CD14-positive monocyte (primary cell): ENCODE results near the gene TNRC6A. TPM values are rescaled to one million over a fixed set of nuclear protein-coding genes. Genes with fewer than 3 reads are reported as not detected.

Source experiments
- DNase-seq, 3 donors: peaks; one replicate each; pipeline ENCODE4 v3.0.0-alpha.2; 2011 to 2022
- H2AFZ ChIP-seq: 2 replicates; pipeline ENCODE4 v1.6.0; 2012; ENCODE audit warnings: mild to moderate bottlenecking, low read depth, low read length, inconsistent platforms; ENCODE audit not compliant: insufficient read depth, poor library complexity, severe bottlenecking
- H3K27ac ChIP-seq, 2 donors: 1 replicate in 1 of 2; 2 replicates in 1 of 2; pipeline ENCODE4 v1.5.1; 2012 to 2013; ENCODE audit warnings: low read length in 2 of 2, control low read depth in 1 of 2, inconsistent platforms in 1 of 2, low read depth in 1 of 2, mild to moderate bottlenecking in 1 of 2
- H3K27me3 ChIP-seq, 2 donors: one replicate each; pipeline versions ENCODE4 v1.6.0 to v1.6.1; 2011 to 2013; ENCODE audit warnings: low read length in 2 of 2; ENCODE audit not compliant: control insufficient read depth in 2 of 2, insufficient read depth in 2 of 2
- H3K36me3 ChIP-seq, 2 donors: replicated peaks in 1 of 2; 1 replicate in 1 of 2; 2 replicates in 1 of 2; pipeline versions ENCODE4 v1.5.1 to v1.6.1; 2012 to 2013; ENCODE audit warnings: low read length in 2 of 2, control low read depth in 1 of 2, inconsistent platforms in 1 of 2, mild to moderate bottlenecking in 1 of 2; ENCODE audit not compliant: insufficient read depth in 2 of 2, control insufficient read depth in 1 of 2
- H3K4me1 ChIP-seq, 2 donors: 1 replicate in 1 of 2; 2 replicates in 1 of 2; pipeline versions ENCODE4 v1.5.1 to v1.6.1; 2012 to 2013; ENCODE audit warnings: low read length in 2 of 2, control low read depth in 1 of 2, inconsistent platforms in 1 of 2, mild to moderate bottlenecking in 1 of 2, moderate library complexity in 1 of 2; ENCODE audit not compliant: insufficient read depth in 2 of 2, control insufficient read depth in 1 of 2
- H3K4me2 ChIP-seq: replicated peaks from 2 replicates; pipeline ENCODE3; 2012; ENCODE audit warnings: low read length, moderate library complexity, mild to moderate bottlenecking; ENCODE audit not compliant: poor library complexity, severe bottlenecking; ENCODE audit errors: extremely low read depth
- H3K4me3 ChIP-seq, 3 experiments: fragments of 200-600 bp in 1 of 3; sonication (generic) in 1 of 3; replicated peaks in 1 of 3; 1 replicate in 2 of 3; 2 replicates in 1 of 3; pipeline ENCODE4 v1.5.1; 2011 to 2013; ENCODE audit warnings: low read length in 3 of 3, mild to moderate bottlenecking in 3 of 3, control low read depth in 2 of 3, low read depth in 2 of 3, inconsistent platforms in 1 of 3, moderate library complexity in 1 of 3
- H3K79me2 ChIP-seq: 2 replicates; pipeline ENCODE4 v1.6.0; 2012; ENCODE audit warnings: mild to moderate bottlenecking, control low read depth, inconsistent platforms, low read length, moderate library complexity; ENCODE audit not compliant: insufficient read depth
- H3K9ac ChIP-seq: 2 replicates; pipeline ENCODE4 v1.6.0; 2017; ENCODE audit warnings: low read length, mild to moderate bottlenecking; ENCODE audit not compliant: insufficient read depth, poor library complexity, severe bottlenecking
- H3K9me3 ChIP-seq, 2 donors: replicated peaks in 1 of 2; 1 replicate in 1 of 2; 2 replicates in 1 of 2; pipeline versions ENCODE4 v1.5.1 to v1.6.1; 2012 to 2013; ENCODE audit warnings: low read length in 2 of 2, control low read depth in 1 of 2; ENCODE audit not compliant: control insufficient read depth in 1 of 2, insufficient read depth in 1 of 2
- H4K20me1 ChIP-seq: 2 replicates; pipeline ENCODE4 v1.6.0; 2012; ENCODE audit warnings: mild to moderate bottlenecking, low read length, control low read depth, moderate library complexity; ENCODE audit not compliant: insufficient read depth
- H3K27ac Mint-ChIP-seq, 7 donors: one replicate each; pipeline ENCODE4 v1.8.0; 2020; ENCODE audit warnings: mild to moderate bottlenecking in 7 of 7, mixed read lengths in 7 of 7, moderate library complexity in 6 of 7, inconsistent platforms in 2 of 7
- H3K27me3 Mint-ChIP-seq, 3 donors: one replicate each; pipeline ENCODE4 v1.8.0; 2021 to 2022; ENCODE audit warnings: low read depth in 3 of 3, mild to moderate bottlenecking in 3 of 3, mixed read lengths in 3 of 3, moderate library complexity in 3 of 3, inconsistent platforms in 1 of 3
- H3K36me3 Mint-ChIP-seq, 2 donors: one replicate each; pipeline ENCODE4 v1.8.0; 2020; ENCODE audit warnings: mixed read lengths in 2 of 2, inconsistent platforms in 1 of 2, mild to moderate bottlenecking in 1 of 2
- H3K4me1 Mint-ChIP-seq: one replicate; pipeline ENCODE4 v1.8.0; 2020; ENCODE audit warnings: mild to moderate bottlenecking, mixed read lengths
- H3K4me3 Mint-ChIP-seq, 2 donors: one replicate each; pipeline ENCODE4 v1.8.0; 2020; ENCODE audit warnings: mild to moderate bottlenecking in 2 of 2, mixed read lengths in 2 of 2, moderate library complexity in 1 of 2
- H3K9me3 Mint-ChIP-seq, 7 donors: one replicate each; pipeline ENCODE4 v1.8.0; 2020 to 2022; ENCODE audit warnings: mixed read lengths in 7 of 7, mild to moderate bottlenecking in 6 of 7, moderate library complexity in 6 of 7, inconsistent platforms in 2 of 7
- WGBS: methylation state at CpG from one replicate; pipeline ENCODE4 v1.1.5; 2013; ENCODE audit warnings: missing lambda C conversion rate; ENCODE audit not compliant: insufficient coverage; 5-methylcytosine and 5-hydroxymethylcytosine counted together
- intact Hi-C, 2 donors: fragments of 100-400 bp; cut with micrococcal nuclease; formaldehyde crosslinking; loops; one replicate each; pipeline versions ENCODE4 v1.15.0 to v1.15.1; 2023
- polyA plus RNA-seq, 3 donors: library from polyadenylated mRNA; depleted of rRNA in 1 of 3; unstranded in 2 of 3; stranded (reverse) in 1 of 3; fragments of 300-500 nt in 2 of 3; fragments of >200 nt in 1 of 3; fragmentation: Illumina TruSeq in 2 of 3; gene quantifications; 1 replicate in 2 of 3; 2 replicates in 1 of 3; pipeline ENCODE4 v1.2.3, GENCODE V29; 2012 to 2021
- TF ChIP-seq, protein P1 (sequence below): fragments of 200-600 bp; IDR thresholded peaks from one replicate; pipeline ENCODE4 v1.8.0; 2022; ENCODE audit warnings: antibody characterized with exemption, mild to moderate bottlenecking

The TNRC6A gene
- polyA plus RNA-seq, 3 donors = 3.3 to 36.1 (median 4.0) TPM

DNA sequence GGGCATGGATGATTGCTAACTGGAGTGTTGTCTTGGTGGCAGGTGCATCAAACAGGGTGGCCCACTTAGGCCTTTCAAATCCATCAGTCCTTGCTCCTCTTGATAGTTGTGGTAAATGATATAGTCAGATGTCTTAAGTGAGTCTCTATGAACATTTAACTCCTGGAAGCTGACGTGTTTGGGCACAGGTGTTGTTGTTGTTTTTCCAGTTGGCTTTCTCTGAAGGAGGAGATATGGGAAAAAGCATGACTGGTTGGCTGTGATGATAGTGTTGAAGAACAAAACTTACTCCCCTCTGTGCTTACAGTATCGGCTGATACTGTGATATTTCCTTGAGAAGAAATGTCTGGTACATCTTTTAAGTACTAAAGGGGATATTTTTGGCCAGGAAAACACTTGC is 18.0 kb downstream of the TNRC6A start:
- no peaks in the 10 kb centered on the region for H3K9me3 ChIP-seq
- peaks cover 2 to 7% of the 10 kb centered on the region in 2 donors for H3K36me3 ChIP-seq
- WGBS = 100% methylated on average over 1 of the region's 2 CpGs
- peak overlapping the region; percentile 6 for H3K9ac ChIP-seq
- H3K27me3 Mint-ChIP-seq = peaks cover 0 to 2% (median 0%) of the 10 kb centered on the region in 3 donors
- no peaks in the 10 kb centered on the region for H3K27me3 ChIP-seq
- H3K79me2 ChIP-seq = peaks cover 97% of the 10 kb centered on the region
- peaks cover 51% of the 10 kb centered on the region for H3K4me1 Mint-ChIP-seq
- H3K27ac ChIP-seq = peak overlapping the region in 1 of 2 donors; percentile 54
- peaks cover 100% of the 10 kb centered on the region for H4K20me1 ChIP-seq
- TF ChIP-seq, protein P1, sequence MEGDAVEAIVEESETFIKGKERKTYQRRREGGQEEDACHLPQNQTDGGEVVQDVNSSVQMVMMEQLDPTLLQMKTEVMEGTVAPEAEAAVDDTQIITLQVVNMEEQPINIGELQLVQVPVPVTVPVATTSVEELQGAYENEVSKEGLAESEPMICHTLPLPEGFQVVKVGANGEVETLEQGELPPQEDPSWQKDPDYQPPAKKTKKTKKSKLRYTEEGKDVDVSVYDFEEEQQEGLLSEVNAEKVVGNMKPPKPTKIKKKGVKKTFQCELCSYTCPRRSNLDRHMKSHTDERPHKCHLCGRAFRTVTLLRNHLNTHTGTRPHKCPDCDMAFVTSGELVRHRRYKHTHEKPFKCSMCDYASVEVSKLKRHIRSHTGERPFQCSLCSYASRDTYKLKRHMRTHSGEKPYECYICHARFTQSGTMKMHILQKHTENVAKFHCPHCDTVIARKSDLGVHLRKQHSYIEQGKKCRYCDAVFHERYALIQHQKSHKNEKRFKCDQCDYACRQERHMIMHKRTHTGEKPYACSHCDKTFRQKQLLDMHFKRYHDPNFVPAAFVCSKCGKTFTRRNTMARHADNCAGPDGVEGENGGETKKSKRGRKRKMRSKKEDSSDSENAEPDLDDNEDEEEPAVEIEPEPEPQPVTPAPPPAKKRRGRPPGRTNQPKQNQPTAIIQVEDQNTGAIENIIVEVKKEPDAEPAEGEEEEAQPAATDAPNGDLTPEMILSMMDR = no peak
- H3K4me2 ChIP-seq = no peak overlapping the region
- peaks cover 32 to 39% of the 10 kb centered on the region in 2 donors for H3K4me1 ChIP-seq
- no peak overlapping the region for H3K4me3 ChIP-seq
- H3K36me3 Mint-ChIP-seq = peaks cover 13 to 29% of the 10 kb centered on the region in 2 donors
- no peak for DNase-seq
- intact Hi-C loops = no loop called here
- H2AFZ ChIP-seq = no peak overlapping the region
- H3K27ac Mint-ChIP-seq = peak overlapping the region in 3 of 7 donors; percentile 4 to 71 (median 22)
- no peaks in the 10 kb centered on the region for H3K9me3 Mint-ChIP-seq
- H3K4me3 Mint-ChIP-seq = no peak overlapping the region

DNA sequence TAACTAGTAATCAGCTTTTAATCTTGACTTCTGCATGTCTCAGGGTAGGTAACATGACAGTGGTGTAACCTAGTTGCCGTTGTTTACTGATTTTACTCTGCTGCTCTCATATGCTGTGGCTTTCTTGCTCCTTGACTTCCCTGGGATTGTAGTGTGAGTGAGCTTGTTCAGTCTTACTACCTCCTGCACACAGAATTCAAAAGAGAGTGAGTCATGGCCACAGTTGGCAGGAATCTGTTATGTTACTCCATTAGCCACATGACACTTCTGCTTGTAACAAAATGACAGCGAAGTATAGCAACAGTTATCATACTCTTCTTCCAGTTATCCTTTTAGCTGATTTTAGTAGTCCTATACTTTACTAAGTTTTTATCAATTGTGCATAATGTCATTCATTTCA is 18.8 kb downstream of the TNRC6A start:
- intact Hi-C loops = no loop called here
- Histone ChIP-seq H3K27ac (peak overlapping the region in 1 of 2 donors; percentile 54), H3K9me3 (no peaks in the 10 kb centered on the region), H2AFZ (no peak overlapping the region), H3K9ac (peak overlapping the region; percentile 6), H3K79me2 (peaks cover 97% of the 10 kb centered on the region), H4K20me1 (peaks cover 100% of the 10 kb centered on the region), H3K36me3 (peaks cover 2 to 5% of the 10 kb centered on the region in 2 donors), H3K4me3 (no peak overlapping the region), H3K27me3 (no peaks in the 10 kb centered on the region), H3K4me2 (no peak overlapping the region), H3K4me1 (peaks cover 32 to 39% of the 10 kb centered on the region in 2 donors)
- DNase-seq = peak; percentile 29 to 58 (median 33)
- Mint-ChIP-seq H3K36me3 (peaks cover 16 to 27% of the 10 kb centered on the region in 2 donors), H3K27ac (peak overlapping the region; percentile 31 to 68 (median 41)), H3K27me3 (peaks cover 0 to under 1% (median 0%) of the 10 kb centered on the region in 3 donors), H3K4me1 (peaks cover 52% of the 10 kb centered on the region), H3K4me3 (no peak overlapping the region), H3K9me3 (no peaks in the 10 kb centered on the region)
- no CpG with 5 or more reads among the region's 2 CpGs for WGBS
- TF ChIP-seq, protein P1 = no peak
